Astrocyte (in vitro differentiated cells and primary cell): ENCODE results near the gene CCDC179.

Experiments
- CTCF ChIP-seq: IDR thresholded peaks from 2 replicates; pipeline ENCODE4 v1.5.1; 2011; ENCODE audit warnings: low read depth, mild to moderate bottlenecking, inconsistent platforms, low read length, moderate library complexity; ENCODE audit not compliant: insufficient read depth
- EZH2 ChIP-seq: IDR thresholded peaks from 2 replicates; pipeline ENCODE4 v1.6.1; 2012; ENCODE audit warnings: mild to moderate bottlenecking, low read length, inconsistent platforms; ENCODE audit not compliant: insufficient read depth

- TF ChIP-seq CTCF, result no peak
- no peak for TF ChIP-seq EZH2
These were observed 31.9 kb downstream of the CCDC179 start for GRCh38 chr11:22828373-22828772.
